NCI-H748 treated with DMSO at 0.1 percent for 48 hours (cell line): ENCODE results near the gene GALE.
A peak's percentile ranks its signal among the peaks of the same experiment; 100 is the strongest.
"Not testable (repeated sequence)": the region's sequence is repeated elsewhere in the genome, so short reads cannot be mapped to it uniquely, and the experiment has no call there.

Experiments
- DNase-seq: peaks from one replicate; lab custom pipeline; 2025; lab: John Stamatoyannopoulos, UW

GALE gene

GRCh38 chr1:23809751-23810171 is 9.2 kb upstream of the GALE start:
- DNase-seq, result peak; percentile 25

- no peak for DNase-seq
These were observed 6.9 kb upstream of the GALE start for GRCh38 chr1:23807453-23807852.

GRCh38 chr1:23806280-23806679 is 5.7 kb upstream of the GALE start:
- DNase-seq, result no peak

- DNase-seq, result no peak
These were observed 4.5 kb upstream of the GALE start for GRCh38 chr1:23805025-23805424.

- DNase-seq, result no peak
These were observed 3.8 kb upstream of the GALE start for GRCh38 chr1:23804183-23804835.

GRCh38 chr1:23803674-23804073 is 3.1 kb upstream of the GALE start:
- DNase-seq, result no peak

GRCh38 chr1:23802809-23803342 is 2.3 kb upstream of the GALE start:
- DNase-seq, result not testable (repeated sequence)

- DNase-seq, result no peak
These were observed 1.3 kb upstream of the GALE start for GRCh38 chr1:23801876-23802275.

- DNase-seq, result no peak
These were observed 789 bp upstream of the GALE start for GRCh38 chr1:23801338-23801748.

- DNase-seq, result no peak
These were observed 769 bp downstream of the GALE start for GRCh38 chr1:23799570-23800399.

GRCh38 chr1:23799255-23799569 is 1.3 kb downstream of the GALE start:
- no peak for DNase-seq

- DNase-seq, result no peak
These were observed 1.9 kb downstream of the GALE start for GRCh38 chr1:23798662-23799142.

GRCh38 chr1:23797478-23798448 is 2.8 kb downstream of the GALE start:
- no peak for DNase-seq

- no peak for DNase-seq
These were observed 3.9 kb downstream of the GALE start for GRCh38 chr1:23796466-23797271.

GRCh38 chr1:23795676-23796465 is 4.7 kb downstream of the GALE start:
- no peak for DNase-seq

GRCh38 chr1:23794732-23795182 is 5.8 kb downstream of the GALE start:
- not testable (repeated sequence) for DNase-seq

- DNase-seq, result no peak
These were observed 6.5 kb downstream of the GALE start for GRCh38 chr1:23793861-23794731.

GRCh38 chr1:23793018-23793781 is 7.4 kb downstream of the GALE start:
- DNase-seq, result no peak
